Neural cell (in vitro differentiated cells): ENCODE results near the gene LRRC27. TPM values are rescaled to one million over a fixed set of nuclear protein-coding genes. Genes with fewer than 3 reads are reported as not detected.
"Not testable (repeated sequence)": the region's sequence is repeated elsewhere in the genome, so short reads cannot be mapped to it uniquely, and the experiment has no call there.

ENCODE experiments used
- H2AFZ ChIP-seq: fragments of 200-600, 300-800 bp; sonication (generic), shearing (Covaris generic); 2 replicates; pipeline ENCODE4 v1.6.0; 2014; ENCODE audit warnings: low read depth, mild to moderate bottlenecking, antibody characterized with exemption, low read length, moderate library complexity
- H3F3A ChIP-seq: fragments of 200-600 bp; shearing (Covaris generic); 2 replicates; pipeline ENCODE4 v1.6.1; 2016; ENCODE audit warnings: mild to moderate bottlenecking, moderate library complexity, mixed read lengths, antibody characterized with exemption, low read length; ENCODE audit not compliant: insufficient read depth, poor library complexity, severe bottlenecking
- H3K27ac ChIP-seq: fragments of 200-600, 300-800 bp; sonication (generic), shearing (Covaris generic); 2 replicates; pipeline ENCODE4 v1.5.1; 2014; ENCODE audit warnings: mild to moderate bottlenecking, low read length, moderate library complexity
- H3K27me3 ChIP-seq: fragments of 300-800, 200-600 bp; sonication (generic), shearing (Covaris generic); 2 replicates; pipeline ENCODE4 v1.6.0; 2014; ENCODE audit warnings: mild to moderate bottlenecking, low read depth, low read length, moderate library complexity; ENCODE audit not compliant: insufficient read depth
- H3K36me3 ChIP-seq: fragments of 300-800, 200-600 bp; sonication (generic), shearing (Covaris generic); 2 replicates; pipeline ENCODE4 v1.5.1; 2014; ENCODE audit warnings: mild to moderate bottlenecking, antibody characterized with exemption, low read length, moderate library complexity; ENCODE audit not compliant: insufficient read depth
- H3K4me2 ChIP-seq: fragments of 300-800, 200-600 bp; sonication (generic), shearing (Covaris generic); 2 replicates; pipeline ENCODE4 v1.6.0; 2014; ENCODE audit warnings: mild to moderate bottlenecking, low read length
- H3K4me3 ChIP-seq: fragments of 300-800, 200-600 bp; sonication (generic), shearing (Covaris generic); 2 replicates; pipeline ENCODE4 v1.5.1; 2014; ENCODE audit warnings: mild to moderate bottlenecking, low read length, moderate library complexity
- H3K79me2 ChIP-seq: fragments of 200-600 bp; shearing (Covaris generic); replicated peaks from 2 replicates; pipeline ENCODE4 v1.6.0; 2014; ENCODE audit warnings: mild to moderate bottlenecking, low read length, moderate library complexity; ENCODE audit not compliant: insufficient read depth
- H3K9ac ChIP-seq: fragments of 300-800, 200-600 bp; sonication (generic), shearing (Covaris generic); 2 replicates; pipeline ENCODE4 v1.6.1; 2016; ENCODE audit warnings: mild to moderate bottlenecking, low read length, mixed read lengths
- H3K9me2 ChIP-seq: fragments of 200-600 bp; shearing (Covaris generic); 2 replicates; pipeline ENCODE4 v1.6.1; 2016; ENCODE audit warnings: mild to moderate bottlenecking, low read length, mixed read lengths; ENCODE audit not compliant: insufficient read depth
- H3K9me3 ChIP-seq: fragments of 200-600, 300-800 bp; sonication (generic), shearing (Covaris generic); 2 replicates; pipeline ENCODE4 v1.6.1; 2016; ENCODE audit warnings: mild to moderate bottlenecking, mixed run types, low read length, moderate library complexity, mixed read lengths
- H4K20me1 ChIP-seq: fragments of 200-600 bp; shearing (Covaris generic); 2 replicates; pipeline ENCODE4 v1.6.1; 2016; ENCODE audit warnings: mild to moderate bottlenecking, mixed run types; ENCODE audit not compliant: insufficient read depth
- EP300 ChIP-seq: fragments of 450-650 bp; conservative IDR thresholded peaks from 2 replicates; pipeline ENCODE4 v1.6.1; 2014; ENCODE audit warnings: antibody characterized with exemption, mild to moderate bottlenecking, moderate library complexity; ENCODE audit not compliant: poor library complexity, severe bottlenecking
- EZH2 ChIP-seq: fragments of 200-600, 300-800 bp; shearing (Covaris generic), sonication (generic); IDR thresholded peaks from 2 replicates; pipeline ENCODE4 v1.6.1; 2014; ENCODE audit warnings: antibody characterized with exemption, low read length, borderline replicate concordance, mild to moderate bottlenecking; ENCODE audit not compliant: insufficient read depth, poor library complexity, severe bottlenecking
- MXI1 ChIP-seq: fragments of 450-650 bp; conservative IDR thresholded peaks from 2 replicates; pipeline ENCODE4 v1.6.1; 2014; ENCODE audit warnings: antibody characterized with exemption, mild to moderate bottlenecking; ENCODE audit not compliant: poor library complexity, severe bottlenecking
- POLR2AphosphoS5 ChIP-seq: IDR thresholded peaks from 2 replicates; pipeline ENCODE4 v1.6.1; 2012
- RAD21 ChIP-seq: fragments of 450-650 bp; conservative IDR thresholded peaks from 2 replicates; pipeline ENCODE4 v1.6.1; 2014; ENCODE audit warnings: antibody characterized with exemption, mild to moderate bottlenecking, moderate library complexity
- SMC3 ChIP-seq: fragments of 450-650 bp; conservative IDR thresholded peaks from 2 replicates; pipeline ENCODE4 v1.6.1; 2014; ENCODE audit warnings: antibody characterized with exemption, mild to moderate bottlenecking, moderate library complexity; ENCODE audit not compliant: poor library complexity
- TAF1 ChIP-seq: IDR thresholded peaks from 2 replicates; pipeline ENCODE4 v1.6.1; 2012; ENCODE audit warnings: low read depth
- polyA plus RNA-seq: library from polyadenylated mRNA; depleted of rRNA; stranded (reverse); fragments of >200 nt; gene quantifications from 2 replicates; pipeline ENCODE4 v1.2.3, GENCODE V29; 2014
- TF ChIP-seq, protein P1 (sequence below): fragments of 450-650 bp; IDR thresholded peaks from 2 replicates; pipeline ENCODE4 v1.5.1; 2014; ENCODE audit warnings: antibody characterized with exemption, mild to moderate bottlenecking, moderate library complexity; ENCODE audit not compliant: poor library complexity, severe bottlenecking
- TF ChIP-seq, protein P2 (sequence below): IDR thresholded peaks from 2 replicates; pipeline ENCODE4 v1.6.1; 2012; ENCODE audit warnings: borderline replicate concordance

Gene LRRC27
- polyA plus RNA-seq, 1 donor from 2014 or later = 26.7 TPM

DNA sequence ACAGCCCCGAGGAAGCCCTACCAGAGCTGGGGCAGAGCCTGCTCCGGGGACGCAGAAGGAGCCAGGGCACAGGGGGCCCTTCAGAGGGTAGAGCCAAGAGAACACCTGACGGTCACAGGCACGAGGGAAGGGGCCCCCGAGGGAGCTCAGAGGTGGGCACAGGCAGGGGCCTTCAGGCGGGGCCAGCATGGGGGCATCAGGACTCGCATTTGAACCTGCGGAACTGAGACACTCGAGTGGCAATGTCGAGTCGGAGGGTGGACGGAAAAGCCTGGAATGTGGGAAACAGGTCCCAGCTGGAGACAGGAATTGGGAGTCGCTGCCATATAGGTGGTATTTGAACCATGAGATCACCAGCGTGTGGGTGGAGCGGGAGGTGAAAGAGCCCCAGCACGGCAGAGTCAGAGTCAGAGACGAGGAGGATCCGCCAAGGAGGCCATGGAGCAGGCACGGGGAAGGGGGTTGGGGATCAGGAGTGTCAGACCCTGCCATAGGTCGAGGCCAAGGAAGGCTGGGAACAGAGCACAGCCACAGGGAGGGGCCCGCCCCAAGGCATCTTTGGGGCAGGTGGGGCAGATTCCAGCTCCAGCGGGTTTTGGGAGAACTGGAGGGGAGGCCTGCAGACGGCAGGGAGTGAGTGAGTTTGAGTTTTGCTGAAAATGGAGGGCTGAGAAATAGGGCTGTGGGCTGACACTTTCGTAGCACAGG lies 38.0 kb upstream of the LRRC27 start:
- no peak overlapping the region for H3K27ac ChIP-seq
- H3K9me3 ChIP-seq = no peaks in the 10 kb centered on the region
- no peak overlapping the region for H2AFZ ChIP-seq
- H3K9me2 ChIP-seq = no peaks in the 10 kb centered on the region
- H3K4me3 ChIP-seq = no peak overlapping the region
- no peak overlapping the region for H3K9ac ChIP-seq
- no peaks in the 10 kb centered on the region for H3K79me2 ChIP-seq
- no peaks in the 10 kb centered on the region for H3F3A ChIP-seq
- no peaks in the 10 kb centered on the region for H3K36me3 ChIP-seq
- no peaks in the 10 kb centered on the region for H3K27me3 ChIP-seq
- H4K20me1 ChIP-seq = no peaks in the 10 kb centered on the region
- no peak overlapping the region for H3K4me2 ChIP-seq
- TF ChIP-seq POLR2AphosphoS5 = no peak
- no peak for TF ChIP-seq SMC3
- TF ChIP-seq, protein P1, sequence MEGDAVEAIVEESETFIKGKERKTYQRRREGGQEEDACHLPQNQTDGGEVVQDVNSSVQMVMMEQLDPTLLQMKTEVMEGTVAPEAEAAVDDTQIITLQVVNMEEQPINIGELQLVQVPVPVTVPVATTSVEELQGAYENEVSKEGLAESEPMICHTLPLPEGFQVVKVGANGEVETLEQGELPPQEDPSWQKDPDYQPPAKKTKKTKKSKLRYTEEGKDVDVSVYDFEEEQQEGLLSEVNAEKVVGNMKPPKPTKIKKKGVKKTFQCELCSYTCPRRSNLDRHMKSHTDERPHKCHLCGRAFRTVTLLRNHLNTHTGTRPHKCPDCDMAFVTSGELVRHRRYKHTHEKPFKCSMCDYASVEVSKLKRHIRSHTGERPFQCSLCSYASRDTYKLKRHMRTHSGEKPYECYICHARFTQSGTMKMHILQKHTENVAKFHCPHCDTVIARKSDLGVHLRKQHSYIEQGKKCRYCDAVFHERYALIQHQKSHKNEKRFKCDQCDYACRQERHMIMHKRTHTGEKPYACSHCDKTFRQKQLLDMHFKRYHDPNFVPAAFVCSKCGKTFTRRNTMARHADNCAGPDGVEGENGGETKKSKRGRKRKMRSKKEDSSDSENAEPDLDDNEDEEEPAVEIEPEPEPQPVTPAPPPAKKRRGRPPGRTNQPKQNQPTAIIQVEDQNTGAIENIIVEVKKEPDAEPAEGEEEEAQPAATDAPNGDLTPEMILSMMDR = no peak
- no peak for TF ChIP-seq EP300
- no peak for TF ChIP-seq RAD21
- no peak for TF ChIP-seq TAF1
- TF ChIP-seq EZH2 = no peak
- TF ChIP-seq MXI1 = no peak
- TF ChIP-seq, protein P2, sequence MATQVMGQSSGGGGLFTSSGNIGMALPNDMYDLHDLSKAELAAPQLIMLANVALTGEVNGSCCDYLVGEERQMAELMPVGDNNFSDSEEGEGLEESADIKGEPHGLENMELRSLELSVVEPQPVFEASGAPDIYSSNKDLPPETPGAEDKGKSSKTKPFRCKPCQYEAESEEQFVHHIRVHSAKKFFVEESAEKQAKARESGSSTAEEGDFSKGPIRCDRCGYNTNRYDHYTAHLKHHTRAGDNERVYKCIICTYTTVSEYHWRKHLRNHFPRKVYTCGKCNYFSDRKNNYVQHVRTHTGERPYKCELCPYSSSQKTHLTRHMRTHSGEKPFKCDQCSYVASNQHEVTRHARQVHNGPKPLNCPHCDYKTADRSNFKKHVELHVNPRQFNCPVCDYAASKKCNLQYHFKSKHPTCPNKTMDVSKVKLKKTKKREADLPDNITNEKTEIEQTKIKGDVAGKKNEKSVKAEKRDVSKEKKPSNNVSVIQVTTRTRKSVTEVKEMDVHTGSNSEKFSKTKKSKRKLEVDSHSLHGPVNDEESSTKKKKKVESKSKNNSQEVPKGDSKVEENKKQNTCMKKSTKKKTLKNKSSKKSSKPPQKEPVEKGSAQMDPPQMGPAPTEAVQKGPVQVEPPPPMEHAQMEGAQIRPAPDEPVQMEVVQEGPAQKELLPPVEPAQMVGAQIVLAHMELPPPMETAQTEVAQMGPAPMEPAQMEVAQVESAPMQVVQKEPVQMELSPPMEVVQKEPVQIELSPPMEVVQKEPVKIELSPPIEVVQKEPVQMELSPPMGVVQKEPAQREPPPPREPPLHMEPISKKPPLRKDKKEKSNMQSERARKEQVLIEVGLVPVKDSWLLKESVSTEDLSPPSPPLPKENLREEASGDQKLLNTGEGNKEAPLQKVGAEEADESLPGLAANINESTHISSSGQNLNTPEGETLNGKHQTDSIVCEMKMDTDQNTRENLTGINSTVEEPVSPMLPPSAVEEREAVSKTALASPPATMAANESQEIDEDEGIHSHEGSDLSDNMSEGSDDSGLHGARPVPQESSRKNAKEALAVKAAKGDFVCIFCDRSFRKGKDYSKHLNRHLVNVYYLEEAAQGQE = no peak

DNA sequence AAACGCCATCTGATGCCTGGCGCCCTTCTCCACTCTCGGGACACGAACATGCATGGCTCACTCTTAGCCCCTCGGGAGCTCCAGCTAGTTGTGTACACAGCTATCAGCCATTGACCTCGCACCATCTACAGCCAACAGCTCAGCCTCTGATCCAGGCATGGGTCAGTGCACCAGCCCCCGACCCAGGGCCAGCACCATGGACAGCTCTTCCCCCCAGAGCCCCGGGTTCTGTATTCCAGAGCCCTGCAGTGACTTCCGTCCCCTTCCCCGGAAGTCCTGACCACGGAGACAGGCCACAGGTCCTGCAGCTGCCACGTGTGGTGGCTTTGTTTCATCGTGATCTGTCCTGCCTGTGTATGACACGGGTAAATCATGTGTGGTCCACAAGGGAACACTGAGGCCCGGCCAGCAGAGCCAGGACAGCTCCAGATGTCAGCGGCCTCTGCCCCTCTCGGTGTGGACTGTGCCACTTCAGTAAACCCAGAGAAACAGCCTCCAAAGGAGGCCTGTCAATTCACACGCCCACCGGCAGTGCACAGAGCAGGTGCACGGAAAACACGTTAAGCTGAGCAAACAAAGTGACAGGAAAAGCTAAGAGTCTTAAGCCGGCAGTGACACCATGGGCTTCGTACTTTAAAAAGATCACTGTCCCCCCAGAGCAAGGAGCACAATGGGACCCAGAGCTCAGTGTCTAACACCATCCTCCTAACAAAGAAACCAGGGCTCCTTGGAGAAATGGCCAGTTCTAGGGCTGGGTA lies 37.3 kb upstream of the LRRC27 start:
- Histone ChIP-seq H3K9me2 (no peaks in the 10 kb centered on the region), H2AFZ (no peak overlapping the region), H3K27me3 (no peaks in the 10 kb centered on the region), H3K4me2 (no peak overlapping the region), H3F3A (no peaks in the 10 kb centered on the region), H4K20me1 (no peaks in the 10 kb centered on the region), H3K9me3 (no peaks in the 10 kb centered on the region), H3K27ac (no peak overlapping the region), H3K4me3 (no peak overlapping the region), H3K79me2 (no peaks in the 10 kb centered on the region), H3K9ac (no peak overlapping the region), H3K36me3 (no peaks in the 10 kb centered on the region)
- TF ChIP-seq EZH2 (no peak), MXI1 (no peak), EP300 (no peak), POLR2AphosphoS5 (no peak)
- TF ChIP-seq, protein P1 = no peak

DNA sequence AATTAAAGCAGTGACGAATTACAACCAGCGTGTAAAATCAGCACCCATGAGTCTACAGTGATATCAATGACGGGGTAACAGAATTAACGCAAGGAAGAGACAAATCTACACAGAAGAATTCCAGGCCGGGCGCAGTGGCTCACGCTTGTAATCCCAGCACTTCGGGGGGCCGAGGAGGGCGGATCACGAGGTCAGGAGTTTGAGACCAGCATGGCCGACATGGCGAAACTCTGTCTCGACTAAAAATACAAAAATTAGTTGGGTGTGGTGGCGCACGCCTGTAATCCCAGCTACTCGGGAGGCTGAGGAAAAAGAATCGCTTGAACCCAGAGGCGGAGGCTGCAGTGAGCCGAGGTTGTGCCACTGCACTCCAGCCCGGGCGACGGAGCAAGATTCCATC lies 36.5 kb upstream of the LRRC27 start:
- not testable (repeated sequence) for H2AFZ ChIP-seq, H3K9me3 ChIP-seq, H3K4me3 ChIP-seq, H3K4me2 ChIP-seq, H3K27ac ChIP-seq, H3F3A ChIP-seq, H3K36me3 ChIP-seq, H3K9ac ChIP-seq, H3K79me2 ChIP-seq, H3K9me2 ChIP-seq, H3K27me3 ChIP-seq, H4K20me1 ChIP-seq
